K562 (cell line): ENCODE results near the gene PSMC3IP. TPM values are rescaled to one million over a fixed set of nuclear protein-coding genes. Genes with fewer than 3 reads are reported as not detected.

ENCODE experiments used
- CLOCK ChIP-seq: fragments of 250-450 bp; sonication (Bioruptor Pico); IDR thresholded peaks from 2 replicates; pipeline ENCODE4 v1.4.0; 2020; ENCODE audit warnings: mild to moderate bottlenecking, moderate library complexity, borderline replicate concordance
- DACH1 ChIP-seq: fragments of 450-650 bp; IDR thresholded peaks from 2 replicates; pipeline ENCODE4 v1.6.1; 2018; ENCODE audit not compliant: partially characterized antibody
- KHSRP ChIP-seq: fragments of 450-650 bp; IDR thresholded peaks from 2 replicates; pipeline ENCODE4 v1.6.1; 2017
- NCOR1 ChIP-seq: fragments of 450-650 bp; IDR thresholded peaks from 2 replicates; pipeline ENCODE4 v1.6.1; 2016; ENCODE audit warnings: mild to moderate bottlenecking, moderate library complexity
- ZNF263 ChIP-seq: sonication (generic); formaldehyde crosslinking; IDR thresholded peaks from 2 replicates; pipeline ENCODE4 v1.8.0; 2022; ENCODE audit warnings: mild to moderate bottlenecking, missing genetic modification reagents, borderline replicate concordance
- ZNF449 ChIP-seq: fragments of 250-450 bp; sonication (Bioruptor Pico); IDR thresholded peaks from 2 replicates; pipeline ENCODE4 v1.8.0; 2022; ENCODE audit warnings: moderate library complexity, mild to moderate bottlenecking, inconsistent platforms
- polyA plus RNA-seq, 8 experiments: library from polyadenylated mRNA; depleted of rRNA in 4 of 8; stranded (reverse) in 5 of 8; unstranded in 3 of 8; fragments of >200 nt; fragmentation: Nextera tagmentation in 2 of 8; fragmentation: Illumina TruSeq in 1 of 8; extraction: Ambion mirVana in 2 of 8; extraction: Trizol in 1 of 8; gene quantifications; 2 replicates each; pipeline versions ENCODE4 v1.2.1 to v1.2.3, GENCODE V29; 2011 to 2014; ENCODE audit warnings: inconsistent platforms in 1 of 8, missing spikeins in 1 of 8
- total RNA-seq, 7 experiments: library from RNA; depleted of rRNA in 6 of 7; stranded (reverse); fragments of >200 nt in 6 of 7; fragmentation: Illumina TruSeq in 2 of 7; extraction: Trizol in 2 of 7; gene quantifications; 2 replicates each; pipeline versions ENCODE4 v1.2.1 to v1.2.3, GENCODE V29; 2011 to 2021; ENCODE audit warnings: low replicate concordance in 1 of 7
- TF ChIP-seq, protein P1 (sequence below): IDR thresholded peaks from 3 replicates; pipeline ENCODE4 v1.6.1; 2011; ENCODE audit warnings: borderline replicate concordance, mild to moderate bottlenecking, moderate library complexity; ENCODE audit not compliant: insufficient read length; ENCODE audit errors: extremely low read depth

Gene PSMC3IP
- total and polyA plus RNA-seq, 9 of the 15 experiments (the other 6 are each of a cell fraction or from before 2014, with no cell fraction given): 13.8 to 65.6 (median 32.8) TPM

- TF ChIP-seq, protein P1, sequence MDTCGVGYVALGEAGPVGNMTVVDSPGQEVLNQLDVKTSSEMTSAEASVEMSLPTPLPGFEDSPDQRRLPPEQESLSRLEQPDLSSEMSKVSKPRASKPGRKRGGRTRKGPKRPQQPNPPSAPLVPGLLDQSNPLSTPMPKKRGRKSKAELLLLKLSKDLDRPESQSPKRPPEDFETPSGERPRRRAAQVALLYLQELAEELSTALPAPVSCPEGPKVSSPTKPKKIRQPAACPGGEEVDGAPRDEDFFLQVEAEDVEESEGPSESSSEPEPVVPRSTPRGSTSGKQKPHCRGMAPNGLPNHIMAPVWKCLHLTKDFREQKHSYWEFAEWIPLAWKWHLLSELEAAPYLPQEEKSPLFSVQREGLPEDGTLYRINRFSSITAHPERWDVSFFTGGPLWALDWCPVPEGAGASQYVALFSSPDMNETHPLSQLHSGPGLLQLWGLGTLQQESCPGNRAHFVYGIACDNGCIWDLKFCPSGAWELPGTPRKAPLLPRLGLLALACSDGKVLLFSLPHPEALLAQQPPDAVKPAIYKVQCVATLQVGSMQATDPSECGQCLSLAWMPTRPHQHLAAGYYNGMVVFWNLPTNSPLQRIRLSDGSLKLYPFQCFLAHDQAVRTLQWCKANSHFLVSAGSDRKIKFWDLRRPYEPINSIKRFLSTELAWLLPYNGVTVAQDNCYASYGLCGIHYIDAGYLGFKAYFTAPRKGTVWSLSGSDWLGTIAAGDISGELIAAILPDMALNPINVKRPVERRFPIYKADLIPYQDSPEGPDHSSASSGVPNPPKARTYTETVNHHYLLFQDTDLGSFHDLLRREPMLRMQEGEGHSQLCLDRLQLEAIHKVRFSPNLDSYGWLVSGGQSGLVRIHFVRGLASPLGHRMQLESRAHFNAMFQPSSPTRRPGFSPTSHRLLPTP: no peak
- TF ChIP-seq KHSRP: no peak
- TF ChIP-seq NCOR1: 0 out of 2 replicates have a peak, but pooled peaks have one; percentile 14
- peak; percentile 96 for TF ChIP-seq ZNF449 (CRISPR knock-in tag)
- peak; percentile 92 for TF ChIP-seq CLOCK
- TF ChIP-seq DACH1: no peak
- no peak for TF ChIP-seq ZNF263 (CRISPR knock-in tag)
Observed at GRCh38 chr17:42535155-42536047, 42.1 kb downstream of the PSMC3IP start (continued).
